Measurements from ENCODE around the gene TPH2. TPM values are rescaled to one million over a fixed set of nuclear protein-coding genes. Genes with fewer than 3 reads are reported as not detected.

The TPH2 gene
- total RNA-seq, 4 donors from 2014 or later: not detected

- Histone ChIP-seq H3K27me3 (no peaks in the 10 kb centered on the region), H3K4me1 (no peaks in the 10 kb centered on the region), H3K36me3 (no peaks in the 10 kb centered on the region), H3K27ac (no peak overlapping the region), H3K4me3 (no peak overlapping the region), H3K9me3 (no peaks in the 10 kb centered on the region)
- TF ChIP-seq POLR2A (IDR thresholded peaks at IDR 0.05): no peak
- TF ChIP-seq, protein P1, sequence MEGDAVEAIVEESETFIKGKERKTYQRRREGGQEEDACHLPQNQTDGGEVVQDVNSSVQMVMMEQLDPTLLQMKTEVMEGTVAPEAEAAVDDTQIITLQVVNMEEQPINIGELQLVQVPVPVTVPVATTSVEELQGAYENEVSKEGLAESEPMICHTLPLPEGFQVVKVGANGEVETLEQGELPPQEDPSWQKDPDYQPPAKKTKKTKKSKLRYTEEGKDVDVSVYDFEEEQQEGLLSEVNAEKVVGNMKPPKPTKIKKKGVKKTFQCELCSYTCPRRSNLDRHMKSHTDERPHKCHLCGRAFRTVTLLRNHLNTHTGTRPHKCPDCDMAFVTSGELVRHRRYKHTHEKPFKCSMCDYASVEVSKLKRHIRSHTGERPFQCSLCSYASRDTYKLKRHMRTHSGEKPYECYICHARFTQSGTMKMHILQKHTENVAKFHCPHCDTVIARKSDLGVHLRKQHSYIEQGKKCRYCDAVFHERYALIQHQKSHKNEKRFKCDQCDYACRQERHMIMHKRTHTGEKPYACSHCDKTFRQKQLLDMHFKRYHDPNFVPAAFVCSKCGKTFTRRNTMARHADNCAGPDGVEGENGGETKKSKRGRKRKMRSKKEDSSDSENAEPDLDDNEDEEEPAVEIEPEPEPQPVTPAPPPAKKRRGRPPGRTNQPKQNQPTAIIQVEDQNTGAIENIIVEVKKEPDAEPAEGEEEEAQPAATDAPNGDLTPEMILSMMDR (IDR thresholded peaks at IDR 0.05): no peak
- DNase-seq: no peak
Measured at GRCh38 chr12:72024613-72025012, 86.0 kb downstream of the TPH2 start.

GRCh38 chr12:72025524-72025923, 86.9 kb downstream of the TPH2 start:
- Histone ChIP-seq H3K27ac (no peak overlapping the region), H3K27me3 (no peaks in the 10 kb centered on the region), H3K36me3 (no peaks in the 10 kb centered on the region), H3K4me3 (no peak overlapping the region), H3K4me1 (no peaks in the 10 kb centered on the region), H3K9me3 (no peaks in the 10 kb centered on the region)
- no peak for DNase-seq
- TF ChIP-seq POLR2A (IDR thresholded peaks at IDR 0.05): no peak
- TF ChIP-seq, protein P1 (IDR thresholded peaks at IDR 0.05): no peak

DNA sequence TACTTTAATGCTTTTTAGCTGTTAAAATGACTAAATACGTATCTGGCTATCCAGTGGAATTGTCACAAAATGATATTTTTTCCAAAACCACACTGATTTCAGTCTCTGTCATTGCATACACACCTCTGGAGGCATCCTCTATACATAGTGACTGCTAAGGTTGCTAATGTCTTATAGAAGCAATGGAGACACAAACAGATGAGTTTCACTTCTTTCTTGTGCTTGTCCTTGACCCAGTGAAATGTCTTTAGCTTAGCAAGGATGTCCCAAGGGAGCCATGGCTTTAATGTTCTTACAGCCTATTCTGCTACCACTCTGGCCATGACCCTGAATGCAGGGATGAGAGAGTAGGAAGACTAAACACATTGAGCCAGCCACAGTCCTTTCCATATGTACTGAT, 90.3 kb downstream of the TPH2 start:
- no peak for TF ChIP-seq POLR2A (IDR thresholded peaks at IDR 0.05)
- TF ChIP-seq, protein P1 (IDR thresholded peaks at IDR 0.05): no peak

GRCh38 chr12:72030277-72030676, 91.6 kb downstream of the TPH2 start:
- Histone ChIP-seq H3K9me3 (no peaks in the 10 kb centered on the region), H3K36me3 (no peaks in the 10 kb centered on the region), H3K27me3 (no peaks in the 10 kb centered on the region), H3K4me3 (no peak overlapping the region), H3K4me1 (no peaks in the 10 kb centered on the region), H3K27ac (no peak overlapping the region)
- no peak for TF ChIP-seq POLR2A (IDR thresholded peaks at IDR 0.05)
- TF ChIP-seq, protein P1 (IDR thresholded peaks at IDR 0.05): no peak
- DNase-seq: no peak

More for the DNA sequence above, 90.3 kb downstream of the TPH2 start:
- H3K4me1 ChIP-seq: no peaks in the 10 kb centered on the region
- no peak overlapping the region for H3K27ac ChIP-seq
- no peak for DNase-seq
- H3K27me3 ChIP-seq: no peaks in the 10 kb centered on the region
- no peak overlapping the region for H3K4me3 ChIP-seq
- H3K9me3 ChIP-seq: no peaks in the 10 kb centered on the region
- H3K36me3 ChIP-seq: no peaks in the 10 kb centered on the region

GRCh38 chr12:72031066-72031465, 92.4 kb downstream of the TPH2 start:
- TF ChIP-seq POLR2A (IDR thresholded peaks at IDR 0.05): no peak
- TF ChIP-seq, protein P1 (IDR thresholded peaks at IDR 0.05): no peak
- H3K4me3 ChIP-seq: no peak overlapping the region
- no peak overlapping the region for H3K27ac ChIP-seq
- no peaks in the 10 kb centered on the region for H3K9me3 ChIP-seq
- no peak for DNase-seq
- H3K36me3 ChIP-seq: no peaks in the 10 kb centered on the region
- no peaks in the 10 kb centered on the region for H3K27me3 ChIP-seq
- H3K4me1 ChIP-seq: no peaks in the 10 kb centered on the region

- Histone ChIP-seq H3K4me1 (no peaks in the 10 kb centered on the region), H3K9me3 (no peaks in the 10 kb centered on the region), H3K4me3 (no peak overlapping the region), H3K27me3 (no peaks in the 10 kb centered on the region), H3K27ac (no peak overlapping the region), H3K36me3 (no peaks in the 10 kb centered on the region)
- no peak for DNase-seq
- TF ChIP-seq, protein P1 (IDR thresholded peaks at IDR 0.05): no peak
- TF ChIP-seq POLR2A (IDR thresholded peaks at IDR 0.05): no peak
Measured at GRCh38 chr12:72033991-72034390, 95.3 kb downstream of the TPH2 start.

All from Peyer's patch (tissue), 4 donors.